Measurements from ENCODE around the gene GAS2L3. TPM values are rescaled to one million over a fixed set of nuclear protein-coding genes. Genes with fewer than 3 reads are reported as not detected.

Gene GAS2L3
- total RNA-seq, 1 experiment from 2014 or later = 11.7 TPM

DNA sequence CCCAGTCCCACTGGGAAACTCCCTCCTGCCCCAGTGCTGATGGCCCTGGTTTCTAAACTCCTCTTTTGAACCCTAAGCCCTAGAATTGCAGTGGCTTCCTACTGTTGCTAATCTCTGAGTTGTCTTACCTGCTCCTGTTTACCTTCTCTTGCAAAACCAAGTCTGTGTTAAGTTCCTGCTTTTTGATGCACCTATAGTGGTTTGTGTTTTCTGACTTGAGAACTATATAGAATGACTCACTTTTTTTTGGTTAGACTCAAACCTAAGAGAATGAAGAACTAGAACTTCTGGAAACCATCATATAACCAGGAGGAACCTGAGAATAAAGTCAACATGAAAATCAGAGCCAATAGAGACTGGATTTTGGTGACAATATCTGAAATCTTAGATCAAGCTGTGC, 5.5 kb upstream of the GAS2L3 start:
- H3K56ac ChIP-seq (ENCODE audit: insufficient read length, low read depth, low read length) = no peak overlapping the region
- H3K4ac ChIP-seq (ENCODE audit: low read depth, low read length) = no peak overlapping the region
- no peak overlapping the region for H3K14ac ChIP-seq (ENCODE audit: insufficient read depth, low read length)
- Mint-ChIP-seq H3K36me3 (ENCODE audit: insufficient read depth in 1 of 3, low read depth in 3 of 3) (no peaks in the 10 kb centered on the region), H3K27me3 (ENCODE audit: low read depth) (peaks cover 20% of the 10 kb centered on the region), H3K4me3 (no peak overlapping the region; a peak in 1 of 5 replicates), H3K9me3 (no peaks in the 10 kb centered on the region), H3K4me1 (peaks cover 7% of the 10 kb centered on the region in 2 experiments; a peak in 3 of 4 replicates), H3K27ac (no peak overlapping the region)
- H4K20me1 ChIP-seq (ENCODE audit: control insufficient read depth, insufficient read depth, insufficient read length) = no peaks in the 10 kb centered on the region
- no peak overlapping the region for H4K91ac ChIP-seq (ENCODE audit: insufficient read length, low read depth, low read length)
- no peak overlapping the region for H3K27ac ChIP-seq (ENCODE audit: insufficient read length, low read depth, low read length)
- H2BK12ac ChIP-seq (ENCODE audit: insufficient read length, low read depth, low read length) = no peak overlapping the region
- H3K9ac ChIP-seq (ENCODE audit: extremely low read depth, insufficient read length, low read length) = no peak overlapping the region
- TF ChIP-seq, protein P1, sequence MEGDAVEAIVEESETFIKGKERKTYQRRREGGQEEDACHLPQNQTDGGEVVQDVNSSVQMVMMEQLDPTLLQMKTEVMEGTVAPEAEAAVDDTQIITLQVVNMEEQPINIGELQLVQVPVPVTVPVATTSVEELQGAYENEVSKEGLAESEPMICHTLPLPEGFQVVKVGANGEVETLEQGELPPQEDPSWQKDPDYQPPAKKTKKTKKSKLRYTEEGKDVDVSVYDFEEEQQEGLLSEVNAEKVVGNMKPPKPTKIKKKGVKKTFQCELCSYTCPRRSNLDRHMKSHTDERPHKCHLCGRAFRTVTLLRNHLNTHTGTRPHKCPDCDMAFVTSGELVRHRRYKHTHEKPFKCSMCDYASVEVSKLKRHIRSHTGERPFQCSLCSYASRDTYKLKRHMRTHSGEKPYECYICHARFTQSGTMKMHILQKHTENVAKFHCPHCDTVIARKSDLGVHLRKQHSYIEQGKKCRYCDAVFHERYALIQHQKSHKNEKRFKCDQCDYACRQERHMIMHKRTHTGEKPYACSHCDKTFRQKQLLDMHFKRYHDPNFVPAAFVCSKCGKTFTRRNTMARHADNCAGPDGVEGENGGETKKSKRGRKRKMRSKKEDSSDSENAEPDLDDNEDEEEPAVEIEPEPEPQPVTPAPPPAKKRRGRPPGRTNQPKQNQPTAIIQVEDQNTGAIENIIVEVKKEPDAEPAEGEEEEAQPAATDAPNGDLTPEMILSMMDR (conservative IDR thresholded peaks at IDR 0.05) = no peak
- no peak overlapping the region for H3K23ac ChIP-seq (ENCODE audit: insufficient read length, low read depth, low read length)
- no peak overlapping the region for H2BK15ac ChIP-seq (ENCODE audit: low read depth, low read length)
- H3K9me3 ChIP-seq (ENCODE audit: control insufficient read depth, low read depth, low read length) = no peaks in the 10 kb centered on the region
- H3K4me2 ChIP-seq (ENCODE audit: insufficient read depth, insufficient read length, low read length) = no peak overlapping the region
- no peak overlapping the region for H2BK20ac ChIP-seq (ENCODE audit: low read depth, low read length, poor library complexity, severe bottlenecking)
- H3K79me1 ChIP-seq (ENCODE audit: insufficient read depth, low read depth, low read length, poor library complexity, severe bottlenecking) = no peaks in the 10 kb centered on the region
- no peaks in the 10 kb centered on the region for H3K79me2 ChIP-seq (ENCODE audit: insufficient read depth, low read length)
- H3T11ph ChIP-seq (ENCODE audit: low read length) = no peak overlapping the region
- H2BK120ac ChIP-seq (ENCODE audit: low read depth, low read length, poor library complexity, severe bottlenecking) = no peak overlapping the region
- H3K23me2 ChIP-seq (ENCODE audit: insufficient read length, low read depth, low read length, poor library complexity, severe bottlenecking) = peaks cover 1% of the 10 kb centered on the region
- no peak overlapping the region for H3K18ac ChIP-seq (ENCODE audit: insufficient read length, low read depth, low read length)
- no peaks in the 10 kb centered on the region for H3K27me3 ChIP-seq (ENCODE audit: insufficient read depth, low read length)
- H3K4me1 ChIP-seq (ENCODE audit: insufficient read depth, low read length) = no peaks in the 10 kb centered on the region
- no peak overlapping the region for H2AFZ ChIP-seq (ENCODE audit: low read length)
- no peak overlapping the region for H2AK5ac ChIP-seq (ENCODE audit: insufficient read length, low read length)
- no peak overlapping the region for H4K8ac ChIP-seq (replicated peaks; ENCODE audit: insufficient read length, low read depth, low read length)
- H2BK5ac ChIP-seq (ENCODE audit: insufficient read length, low read length) = no peak overlapping the region
- no peak for DNase-seq
- no peak overlapping the region for H4K5ac ChIP-seq (ENCODE audit: insufficient read length, low read depth, low read length)

Measured in H9 (cell line).